Endothelial cell of umbilical vein (primary cell): ENCODE results near the gene OTUD7B.

ENCODE experiments used
- CTCF ChIP-seq, 2 donors: IDR thresholded peaks; 1 replicate in 1 of 2; 2 replicates in 1 of 2; pipeline ENCODE4 v1.5.1; 2011; ENCODE audit warnings: low read length in 2 of 2, mild to moderate bottlenecking in 2 of 2, moderate library complexity in 2 of 2, control low read depth in 1 of 2, inconsistent platforms in 1 of 2, low read depth in 1 of 2; ENCODE audit not compliant: insufficient read depth in 1 of 2; ENCODE audit errors: extremely low read depth in 1 of 2
- GATA2 ChIP-seq: IDR thresholded peaks from 2 replicates; pipeline ENCODE4 v1.7.0; 2011; ENCODE audit warnings: low read depth, mild to moderate bottlenecking, moderate library complexity, mixed read lengths, low read length; ENCODE audit not compliant: insufficient read length, insufficient read depth
- JUN ChIP-seq: IDR thresholded peaks from 2 replicates; pipeline ENCODE4 v1.6.1; 2011; ENCODE audit warnings: borderline replicate concordance, low read depth; ENCODE audit not compliant: insufficient read length, insufficient read depth
- MYC ChIP-seq: IDR thresholded peaks from one replicate; pipeline ENCODE4 v1.6.1; 2011; ENCODE audit warnings: mild to moderate bottlenecking, low read depth, low read length
- POLR2A ChIP-seq: IDR thresholded peaks from 2 replicates; pipeline ENCODE4 v1.6.1; 2012; ENCODE audit warnings: low read depth, mild to moderate bottlenecking, control low read depth, low read length
- POLR2AphosphoS5 ChIP-seq: IDR thresholded peaks from 2 replicates; pipeline ENCODE4 v1.6.1; 2012; ENCODE audit warnings: low read depth, mild to moderate bottlenecking, control low read depth, low read length, moderate library complexity; ENCODE audit not compliant: insufficient read depth
- TF ChIP-seq, protein P1 (sequence below): IDR thresholded peaks from 2 replicates; pipeline ENCODE4 v1.6.1; 2011; ENCODE audit not compliant: insufficient read depth, insufficient read length

GRCh38 chr1:149916898-149917252 lies 93.7 kb downstream of the OTUD7B start:
- no peak for TF ChIP-seq POLR2AphosphoS5
- no peak for TF ChIP-seq CTCF (IDR thresholded peaks at IDR 0.05; ENCODE audit: extremely low read depth in 1 of 2, insufficient read depth in 1 of 2, low read depth in 1 of 2, low read length in 2 of 2)
- no peak for TF ChIP-seq POLR2A
- no peak for TF ChIP-seq MYC
- no peak for TF ChIP-seq GATA2
- TF ChIP-seq, protein P1, sequence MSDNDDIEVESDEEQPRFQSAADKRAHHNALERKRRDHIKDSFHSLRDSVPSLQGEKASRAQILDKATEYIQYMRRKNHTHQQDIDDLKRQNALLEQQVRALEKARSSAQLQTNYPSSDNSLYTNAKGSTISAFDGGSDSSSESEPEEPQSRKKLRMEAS, result no peak
- no peak for TF ChIP-seq JUN
